HL-60 (cell line): Measurements from ENCODE around the gene NFASC.

ENCODE experiments used
- GABPA ChIP-seq: IDR thresholded peaks from 2 replicates; pipeline ENCODE4 v1.6.1; 2012; ENCODE audit warnings: low read depth
- POLR2AphosphoS5 ChIP-seq: IDR thresholded peaks from 2 replicates; pipeline ENCODE4 v1.6.1; 2012; ENCODE audit warnings: low read depth
- SPI1 ChIP-seq: IDR thresholded peaks from 2 replicates; pipeline ENCODE4 v1.6.1; 2012; ENCODE audit warnings: low read depth, mild to moderate bottlenecking, borderline replicate concordance
- TF ChIP-seq, protein P1 (sequence below): IDR thresholded peaks from one replicate; pipeline ENCODE4 v1.5.1; 2011; ENCODE audit warnings: low read length, control low read depth, inconsistent platforms; ENCODE audit not compliant: insufficient read depth
- TF ChIP-seq, protein P2 (sequence below): IDR thresholded peaks from 2 replicates; pipeline ENCODE4 v1.6.1; 2012; ENCODE audit warnings: low read depth; ENCODE audit not compliant: insufficient replicate concordance

- TF ChIP-seq, protein P1, sequence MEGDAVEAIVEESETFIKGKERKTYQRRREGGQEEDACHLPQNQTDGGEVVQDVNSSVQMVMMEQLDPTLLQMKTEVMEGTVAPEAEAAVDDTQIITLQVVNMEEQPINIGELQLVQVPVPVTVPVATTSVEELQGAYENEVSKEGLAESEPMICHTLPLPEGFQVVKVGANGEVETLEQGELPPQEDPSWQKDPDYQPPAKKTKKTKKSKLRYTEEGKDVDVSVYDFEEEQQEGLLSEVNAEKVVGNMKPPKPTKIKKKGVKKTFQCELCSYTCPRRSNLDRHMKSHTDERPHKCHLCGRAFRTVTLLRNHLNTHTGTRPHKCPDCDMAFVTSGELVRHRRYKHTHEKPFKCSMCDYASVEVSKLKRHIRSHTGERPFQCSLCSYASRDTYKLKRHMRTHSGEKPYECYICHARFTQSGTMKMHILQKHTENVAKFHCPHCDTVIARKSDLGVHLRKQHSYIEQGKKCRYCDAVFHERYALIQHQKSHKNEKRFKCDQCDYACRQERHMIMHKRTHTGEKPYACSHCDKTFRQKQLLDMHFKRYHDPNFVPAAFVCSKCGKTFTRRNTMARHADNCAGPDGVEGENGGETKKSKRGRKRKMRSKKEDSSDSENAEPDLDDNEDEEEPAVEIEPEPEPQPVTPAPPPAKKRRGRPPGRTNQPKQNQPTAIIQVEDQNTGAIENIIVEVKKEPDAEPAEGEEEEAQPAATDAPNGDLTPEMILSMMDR, result no peak
- TF ChIP-seq, protein P2, sequence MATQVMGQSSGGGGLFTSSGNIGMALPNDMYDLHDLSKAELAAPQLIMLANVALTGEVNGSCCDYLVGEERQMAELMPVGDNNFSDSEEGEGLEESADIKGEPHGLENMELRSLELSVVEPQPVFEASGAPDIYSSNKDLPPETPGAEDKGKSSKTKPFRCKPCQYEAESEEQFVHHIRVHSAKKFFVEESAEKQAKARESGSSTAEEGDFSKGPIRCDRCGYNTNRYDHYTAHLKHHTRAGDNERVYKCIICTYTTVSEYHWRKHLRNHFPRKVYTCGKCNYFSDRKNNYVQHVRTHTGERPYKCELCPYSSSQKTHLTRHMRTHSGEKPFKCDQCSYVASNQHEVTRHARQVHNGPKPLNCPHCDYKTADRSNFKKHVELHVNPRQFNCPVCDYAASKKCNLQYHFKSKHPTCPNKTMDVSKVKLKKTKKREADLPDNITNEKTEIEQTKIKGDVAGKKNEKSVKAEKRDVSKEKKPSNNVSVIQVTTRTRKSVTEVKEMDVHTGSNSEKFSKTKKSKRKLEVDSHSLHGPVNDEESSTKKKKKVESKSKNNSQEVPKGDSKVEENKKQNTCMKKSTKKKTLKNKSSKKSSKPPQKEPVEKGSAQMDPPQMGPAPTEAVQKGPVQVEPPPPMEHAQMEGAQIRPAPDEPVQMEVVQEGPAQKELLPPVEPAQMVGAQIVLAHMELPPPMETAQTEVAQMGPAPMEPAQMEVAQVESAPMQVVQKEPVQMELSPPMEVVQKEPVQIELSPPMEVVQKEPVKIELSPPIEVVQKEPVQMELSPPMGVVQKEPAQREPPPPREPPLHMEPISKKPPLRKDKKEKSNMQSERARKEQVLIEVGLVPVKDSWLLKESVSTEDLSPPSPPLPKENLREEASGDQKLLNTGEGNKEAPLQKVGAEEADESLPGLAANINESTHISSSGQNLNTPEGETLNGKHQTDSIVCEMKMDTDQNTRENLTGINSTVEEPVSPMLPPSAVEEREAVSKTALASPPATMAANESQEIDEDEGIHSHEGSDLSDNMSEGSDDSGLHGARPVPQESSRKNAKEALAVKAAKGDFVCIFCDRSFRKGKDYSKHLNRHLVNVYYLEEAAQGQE, result no peak
- no peak for TF ChIP-seq POLR2AphosphoS5
- no peak for TF ChIP-seq GABPA
- TF ChIP-seq SPI1, result no peak
Observed at GRCh38 chr1:204962742-204963632, 92.3 kb downstream of the NFASC start.
